IMR-90 (cell line): Measurements from ENCODE around the gene ARHGDIA.

Experiments
- CEBPB ChIP-seq: IDR thresholded peaks from 2 replicates; pipeline ENCODE4 v1.6.1; 2012; ENCODE audit warnings: low read depth, low read length, improper control_type of control experiment
- MAZ ChIP-seq: IDR thresholded peaks from 2 replicates; pipeline ENCODE4 v1.6.1; 2012; ENCODE audit warnings: low read depth, mild to moderate bottlenecking, low read length, improper control_type of control experiment, moderate library complexity, borderline replicate concordance
- POLR2A ChIP-seq: IDR thresholded peaks from 2 replicates; pipeline ENCODE4 v1.6.1; 2012; ENCODE audit warnings: mild to moderate bottlenecking, low read depth, low read length
- TF ChIP-seq, protein P1 (sequence below): conservative IDR thresholded peaks from 2 replicates; pipeline ENCODE4 v1.5.1; 2012; ENCODE audit warnings: mild to moderate bottlenecking, low read depth, low read length, improper control_type of control experiment
- TF ChIP-seq, protein P2 (sequence below): fragments of 150-350 bp; IDR thresholded peaks from 2 replicates; pipeline ENCODE4 v1.6.1; 2016; ENCODE audit warnings: low read depth, mild to moderate bottlenecking, low read length, moderate library complexity, borderline replicate concordance

DNA sequence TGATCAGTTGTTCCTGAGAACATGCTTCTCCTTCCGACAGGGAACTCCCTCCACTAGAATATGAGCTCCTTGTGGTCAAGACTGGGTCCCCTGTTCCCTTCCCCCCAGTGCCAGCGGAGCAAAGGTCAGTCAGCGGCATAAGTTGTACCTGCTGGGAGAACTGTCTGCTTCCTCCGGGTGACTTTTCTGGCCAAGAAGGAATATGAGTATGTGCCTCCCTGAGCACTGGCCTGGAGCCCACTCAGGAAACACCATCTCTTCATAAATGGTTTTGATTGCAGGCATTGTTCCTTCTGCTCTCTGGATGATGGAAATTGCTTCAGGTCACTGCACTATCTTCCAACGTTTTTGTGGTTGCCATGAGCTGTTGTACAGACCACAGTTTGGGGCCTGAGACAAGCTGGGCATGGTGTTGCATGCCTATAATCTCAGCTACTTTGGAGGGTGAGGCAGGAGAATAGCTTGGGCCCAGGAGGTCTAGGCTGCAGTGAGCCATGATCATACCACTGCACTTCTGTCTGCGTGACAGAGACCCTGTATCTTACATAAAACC, 7.9 kb downstream of the ARHGDIA start:
- TF ChIP-seq, protein P1, sequence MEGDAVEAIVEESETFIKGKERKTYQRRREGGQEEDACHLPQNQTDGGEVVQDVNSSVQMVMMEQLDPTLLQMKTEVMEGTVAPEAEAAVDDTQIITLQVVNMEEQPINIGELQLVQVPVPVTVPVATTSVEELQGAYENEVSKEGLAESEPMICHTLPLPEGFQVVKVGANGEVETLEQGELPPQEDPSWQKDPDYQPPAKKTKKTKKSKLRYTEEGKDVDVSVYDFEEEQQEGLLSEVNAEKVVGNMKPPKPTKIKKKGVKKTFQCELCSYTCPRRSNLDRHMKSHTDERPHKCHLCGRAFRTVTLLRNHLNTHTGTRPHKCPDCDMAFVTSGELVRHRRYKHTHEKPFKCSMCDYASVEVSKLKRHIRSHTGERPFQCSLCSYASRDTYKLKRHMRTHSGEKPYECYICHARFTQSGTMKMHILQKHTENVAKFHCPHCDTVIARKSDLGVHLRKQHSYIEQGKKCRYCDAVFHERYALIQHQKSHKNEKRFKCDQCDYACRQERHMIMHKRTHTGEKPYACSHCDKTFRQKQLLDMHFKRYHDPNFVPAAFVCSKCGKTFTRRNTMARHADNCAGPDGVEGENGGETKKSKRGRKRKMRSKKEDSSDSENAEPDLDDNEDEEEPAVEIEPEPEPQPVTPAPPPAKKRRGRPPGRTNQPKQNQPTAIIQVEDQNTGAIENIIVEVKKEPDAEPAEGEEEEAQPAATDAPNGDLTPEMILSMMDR = no peak
- TF ChIP-seq POLR2A = no peak
- no peak for TF ChIP-seq CEBPB
- no peak for TF ChIP-seq MAZ
- TF ChIP-seq, protein P2, sequence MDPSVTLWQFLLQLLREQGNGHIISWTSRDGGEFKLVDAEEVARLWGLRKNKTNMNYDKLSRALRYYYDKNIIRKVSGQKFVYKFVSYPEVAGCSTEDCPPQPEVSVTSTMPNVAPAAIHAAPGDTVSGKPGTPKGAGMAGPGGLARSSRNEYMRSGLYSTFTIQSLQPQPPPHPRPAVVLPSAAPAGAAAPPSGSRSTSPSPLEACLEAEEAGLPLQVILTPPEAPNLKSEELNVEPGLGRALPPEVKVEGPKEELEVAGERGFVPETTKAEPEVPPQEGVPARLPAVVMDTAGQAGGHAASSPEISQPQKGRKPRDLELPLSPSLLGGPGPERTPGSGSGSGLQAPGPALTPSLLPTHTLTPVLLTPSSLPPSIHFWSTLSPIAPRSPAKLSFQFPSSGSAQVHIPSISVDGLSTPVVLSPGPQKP = no peak
